Endothelial cell of umbilical vein (primary cell): ENCODE results near the gene OLFML2B. TPM values are rescaled to one million over a fixed set of nuclear protein-coding genes. Genes with fewer than 3 reads are reported as not detected.

Experiments
- BruUV-seq: library from RNA; stranded (reverse); fragments of 400-500 nt; replicated peaks from 2 replicates; lab custom pipeline; 2021; lab: Mats Ljungman, UMichigan
- CTCF ChIA-PET: fragments of 300-600, 350-600 bp; sonication (Branson Sonifier 250); formaldehyde crosslinking; loops from one replicate; lab custom pipeline; 2021; ENCODE audit warnings: antibody characterized with exemption, inconsistent platforms; lab: Charles Lee
- POLR2A ChIA-PET: fragments of 300-600, 350-600 bp; sonication (Branson Sonifier 250); formaldehyde crosslinking; loops from one replicate; lab custom pipeline; 2021; ENCODE audit warnings: antibody characterized with exemption, inconsistent platforms; lab: Charles Lee
- DNase-seq: peaks from one replicate; pipeline ENCODE4 v3.0.0-alpha.2; 2011; ENCODE audit warnings: low read depth, low spot score
- FAIRE-seq: peaks from 2 replicates; lab custom pipeline; 2011; peaks lifted over from hg19 to GRCh38; lab: Jason Lieb, UNC
- H2AFZ ChIP-seq: 2 replicates; pipeline ENCODE4 v1.6.0; 2012; ENCODE audit warnings: low read depth, low read length, control low read depth, inconsistent platforms
- H3K27ac ChIP-seq: 2 replicates; pipeline ENCODE4 v1.5.1; 2011; ENCODE audit warnings: low read depth, mild to moderate bottlenecking, control low read depth, low read length, moderate library complexity; ENCODE audit not compliant: insufficient read depth
- H3K27me3 ChIP-seq, 2 experiments: 2 replicates each; pipeline versions ENCODE4 v1.6.0 to v1.6.1; 2011; ENCODE audit warnings: low read length in 2 of 2, mixed read lengths in 1 of 2; ENCODE audit not compliant: control insufficient read depth in 2 of 2, insufficient read depth in 2 of 2
- H3K36me3 ChIP-seq, 2 experiments: 2 replicates in 1 of 2; 3 replicates in 1 of 2; pipeline ENCODE4 v1.5.1; 2011; ENCODE audit warnings: low read length in 2 of 2, mild to moderate bottlenecking in 1 of 2, moderate library complexity in 1 of 2; ENCODE audit not compliant: control insufficient read depth in 2 of 2, insufficient read depth in 2 of 2; ENCODE audit errors: extremely low read depth in 1 of 2
- H3K4me1 ChIP-seq: 3 replicates; pipeline ENCODE4 v1.5.1; 2011; ENCODE audit warnings: mild to moderate bottlenecking, low read length; ENCODE audit not compliant: control insufficient read depth, insufficient read depth; ENCODE audit errors: extremely low read depth
- H3K4me2 ChIP-seq: 2 replicates; pipeline ENCODE4 v1.6.1; 2011; ENCODE audit warnings: low read length, control low read depth, mixed read lengths; ENCODE audit not compliant: insufficient read depth
- H3K4me3 ChIP-seq, 3 experiments: fragments of 200-600 bp in 1 of 3; sonication (generic), shearing (Covaris generic) in 1 of 3; replicated peaks in 1 of 3; 2 replicates each; pipeline ENCODE4 v1.5.1; 2011 to 2016; ENCODE audit warnings: control low read depth in 3 of 3, low read length in 3 of 3, mild to moderate bottlenecking in 2 of 3, inconsistent platforms in 1 of 3, low read depth in 1 of 3, moderate library complexity in 1 of 3; ENCODE audit not compliant: insufficient read depth in 1 of 3
- H3K79me2 ChIP-seq: 2 replicates; pipeline ENCODE4 v1.6.0; 2012; ENCODE audit warnings: low read length, inconsistent platforms; ENCODE audit not compliant: control insufficient read depth, insufficient read depth
- H3K9ac ChIP-seq: replicated peaks from 2 replicates; pipeline ENCODE3; 2011; ENCODE audit warnings: low read length, control low read depth; ENCODE audit not compliant: insufficient read depth; ENCODE audit errors: extremely low read depth
- H3K9me1 ChIP-seq: replicated peaks from 3 replicates; pipeline ENCODE4 v1.6.0; 2011; ENCODE audit warnings: mild to moderate bottlenecking, low read length; ENCODE audit not compliant: control insufficient read depth, insufficient read depth; ENCODE audit errors: extremely low read depth
- H3K9me3 ChIP-seq: replicated peaks from 2 replicates; pipeline ENCODE4 v1.5.1; 2012; ENCODE audit warnings: low read length, inconsistent platforms; ENCODE audit not compliant: control insufficient read depth, insufficient read depth
- H4K20me1 ChIP-seq: replicated peaks from 2 replicates; pipeline ENCODE3; 2011; ENCODE audit warnings: mild to moderate bottlenecking, low read length; ENCODE audit not compliant: control insufficient read depth, insufficient read depth; ENCODE audit errors: extremely low read depth
- EZH2 ChIP-seq: IDR thresholded peaks from 2 replicates; pipeline ENCODE4 v1.6.1; 2012; ENCODE audit warnings: borderline replicate concordance, low read depth, mild to moderate bottlenecking, moderate library complexity, low read length, inconsistent platforms; ENCODE audit not compliant: severe bottlenecking
- GATA2 ChIP-seq: IDR thresholded peaks from 2 replicates; pipeline ENCODE4 v1.7.0; 2011; ENCODE audit warnings: low read depth, mild to moderate bottlenecking, moderate library complexity, mixed read lengths, low read length; ENCODE audit not compliant: insufficient read length, insufficient read depth
- JUN ChIP-seq: IDR thresholded peaks from 2 replicates; pipeline ENCODE4 v1.6.1; 2011; ENCODE audit warnings: borderline replicate concordance, low read depth; ENCODE audit not compliant: insufficient read length, insufficient read depth
- MYC ChIP-seq: IDR thresholded peaks from one replicate; pipeline ENCODE4 v1.6.1; 2011; ENCODE audit warnings: mild to moderate bottlenecking, low read depth, low read length
- POLR2A ChIP-seq: IDR thresholded peaks from 2 replicates; pipeline ENCODE4 v1.6.1; 2012; ENCODE audit warnings: low read depth, mild to moderate bottlenecking, control low read depth, low read length
- POLR2AphosphoS5 ChIP-seq: IDR thresholded peaks from 2 replicates; pipeline ENCODE4 v1.6.1; 2012; ENCODE audit warnings: low read depth, mild to moderate bottlenecking, control low read depth, low read length, moderate library complexity; ENCODE audit not compliant: insufficient read depth
- dilution Hi-C: fragments of 300-500 bp; cut with MboI; formaldehyde crosslinking; loops from one replicate; pipeline ENCODE4 v1.15.0; 2019; ENCODE audit warnings: low sequenced_read_pairs; ENCODE audit not compliant: extremely low pct_ligation_motif_present
- intact Hi-C: fragments of 100-400 bp; cut with micrococcal nuclease; formaldehyde crosslinking; loops from one replicate; pipeline ENCODE4 v1.10.0; 2022
- polyA plus RNA-seq, 4 experiments: library from polyadenylated mRNA; depleted of rRNA in 3 of 4; stranded (reverse) in 3 of 4; unstranded in 1 of 4; fragments of >200 nt; gene quantifications; 2 replicates each; pipeline versions ENCODE4 v1.2.1 to v1.2.3, GENCODE V29; 2011 to 2012; ENCODE audit warnings: missing spikeins in 1 of 4
- total RNA-seq: library from RNA; stranded (reverse); gene quantifications from 2 replicates; pipeline ENCODE4 v1.2.3, GENCODE V29; 2021
- TF ChIP-seq, protein P1 (sequence below), 2 donors: IDR thresholded peaks; 1 replicate in 1 of 2; 2 replicates in 1 of 2; pipeline ENCODE4 v1.5.1; 2011; ENCODE audit warnings: low read length in 2 of 2, mild to moderate bottlenecking in 2 of 2, moderate library complexity in 2 of 2, control low read depth in 1 of 2, inconsistent platforms in 1 of 2, low read depth in 1 of 2; ENCODE audit not compliant: insufficient read depth in 1 of 2; ENCODE audit errors: extremely low read depth in 1 of 2
- TF ChIP-seq, protein P2 (sequence below): IDR thresholded peaks from 2 replicates; pipeline ENCODE4 v1.6.1; 2011; ENCODE audit not compliant: insufficient read depth, insufficient read length

The OLFML2B gene
- total and polyA plus RNA-seq, 2 donors (not counting 3 experiments of a cell fraction or from before 2014, with no cell fraction given), result 0.58 to 0.62 TPM

DNA sequence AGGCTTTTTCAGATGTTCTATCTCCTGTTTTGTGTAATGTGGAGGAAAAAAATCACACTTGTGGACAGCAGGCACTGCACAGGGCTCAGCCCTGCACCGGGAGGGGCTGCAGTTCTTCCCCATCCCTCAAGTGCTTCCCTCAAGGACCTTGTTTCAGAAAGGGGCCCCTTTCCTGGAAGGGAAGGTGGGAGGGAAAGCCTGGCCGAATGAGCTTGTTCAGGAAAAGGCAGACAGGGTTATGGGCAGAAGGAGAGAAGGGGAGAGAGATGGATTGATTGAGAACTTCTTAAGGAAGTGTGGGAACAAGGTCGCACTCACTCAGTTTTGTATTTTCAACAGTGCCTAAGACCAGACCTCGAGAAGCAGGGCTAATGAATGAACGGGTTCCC, 41.2 kb downstream of the OLFML2B start:
- Histone ChIP-seq H3K9ac (no peak overlapping the region), H3K79me2 (no peaks in the 10 kb centered on the region), H3K9me3 (no peaks in the 10 kb centered on the region), H3K27me3 (peaks cover 2 to 8% of the 10 kb centered on the region in 2 experiments), H3K4me1 (no peaks in the 10 kb centered on the region), H2AFZ (no peak overlapping the region), H3K36me3 (no peaks in the 10 kb centered on the region), H3K4me2 (no peak overlapping the region), H3K27ac (no peak overlapping the region), H3K4me3 (no peak overlapping the region), H3K9me1 (no peaks in the 10 kb centered on the region), H4K20me1 (no peaks in the 10 kb centered on the region)
- FAIRE-seq, result no peak
- ChIA-PET POLR2A (no interaction called here), CTCF (interaction anchor here (1.7 kb wide), 1 partner anchor 54 kb away, joined by 4 read pairs; no protein-coding TSS in a partner anchor)
- BruUV-seq, result no TSS peak
- TF ChIP-seq MYC (no peak), JUN (no peak), POLR2A (no peak), EZH2 (no peak), GATA2 (no peak), POLR2AphosphoS5 (no peak)
- TF ChIP-seq, protein P1, sequence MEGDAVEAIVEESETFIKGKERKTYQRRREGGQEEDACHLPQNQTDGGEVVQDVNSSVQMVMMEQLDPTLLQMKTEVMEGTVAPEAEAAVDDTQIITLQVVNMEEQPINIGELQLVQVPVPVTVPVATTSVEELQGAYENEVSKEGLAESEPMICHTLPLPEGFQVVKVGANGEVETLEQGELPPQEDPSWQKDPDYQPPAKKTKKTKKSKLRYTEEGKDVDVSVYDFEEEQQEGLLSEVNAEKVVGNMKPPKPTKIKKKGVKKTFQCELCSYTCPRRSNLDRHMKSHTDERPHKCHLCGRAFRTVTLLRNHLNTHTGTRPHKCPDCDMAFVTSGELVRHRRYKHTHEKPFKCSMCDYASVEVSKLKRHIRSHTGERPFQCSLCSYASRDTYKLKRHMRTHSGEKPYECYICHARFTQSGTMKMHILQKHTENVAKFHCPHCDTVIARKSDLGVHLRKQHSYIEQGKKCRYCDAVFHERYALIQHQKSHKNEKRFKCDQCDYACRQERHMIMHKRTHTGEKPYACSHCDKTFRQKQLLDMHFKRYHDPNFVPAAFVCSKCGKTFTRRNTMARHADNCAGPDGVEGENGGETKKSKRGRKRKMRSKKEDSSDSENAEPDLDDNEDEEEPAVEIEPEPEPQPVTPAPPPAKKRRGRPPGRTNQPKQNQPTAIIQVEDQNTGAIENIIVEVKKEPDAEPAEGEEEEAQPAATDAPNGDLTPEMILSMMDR (IDR thresholded peaks at IDR 0.05; ENCODE audit: extremely low read depth in 1 of 2, insufficient read depth in 1 of 2, low read depth in 1 of 2, low read length in 2 of 2), result no peak
- TF ChIP-seq, protein P2, sequence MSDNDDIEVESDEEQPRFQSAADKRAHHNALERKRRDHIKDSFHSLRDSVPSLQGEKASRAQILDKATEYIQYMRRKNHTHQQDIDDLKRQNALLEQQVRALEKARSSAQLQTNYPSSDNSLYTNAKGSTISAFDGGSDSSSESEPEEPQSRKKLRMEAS, result no peak
- dilution Hi-C loops, result no loop called here
- DNase-seq, result no peak
- intact Hi-C loops, result no loop called here
